Bronchial epithelial cell (primary cell): ENCODE measurements around the gene UBE2C. TPM values are rescaled to one million over a fixed set of nuclear protein-coding genes. Genes with fewer than 3 reads are reported as not detected.
"Not testable (repeated sequence)": the region's sequence is repeated elsewhere in the genome, so short reads cannot be mapped to it uniquely, and the experiment has no call there.

Experiments used
- DNase-seq: peaks from one replicate; pipeline ENCODE4 v3.0.0-alpha.2; 2010; ENCODE audit warnings: low read depth
- FAIRE-seq: peaks from 2 replicates; lab custom pipeline; 2011; peaks lifted over from hg19 to GRCh38; lab: Jason Lieb, UNC
- H3K27me3 ChIP-seq: 2 replicates; pipeline ENCODE4 v1.5.1; 2011; ENCODE audit warnings: low read length; ENCODE audit not compliant: control insufficient read depth, insufficient read depth
- H3K36me3 ChIP-seq: 2 replicates; pipeline ENCODE4 v1.5.1; 2011; ENCODE audit warnings: low read length; ENCODE audit not compliant: control insufficient read depth, insufficient read depth
- H3K4me3 ChIP-seq: 2 replicates; pipeline ENCODE4 v1.5.1; 2011; ENCODE audit warnings: mild to moderate bottlenecking, low read depth, low read length, control low read depth
- CTCF ChIP-seq: IDR thresholded peaks from 2 replicates; pipeline ENCODE4 v1.5.1; 2011; ENCODE audit warnings: mild to moderate bottlenecking, moderate library complexity, low read length, control low read depth, inconsistent platforms; ENCODE audit not compliant: insufficient read depth, severe bottlenecking
- total RNA-seq: library from RNA; depleted of rRNA; stranded (reverse); fragments of >200 nt; gene quantifications from 2 replicates; pipeline ENCODE4 v1.2.1, GENCODE V29; 2014

Gene UBE2C
- 0.26 and 1.8 TPM in 2 replicates for total RNA-seq

- peak; percentile 99 for DNase-seq
- TF ChIP-seq CTCF, result no peak
- Histone ChIP-seq H3K4me3 (peak within 1 kb of the TSS; percentile 56), H3K36me3 (peaks cover 8% of the 10 kb centered on the region), H3K27me3 (no peaks in the 10 kb centered on the region)
- FAIRE-seq, result peak; percentile 52
Measured at GRCh38 chr20:45812157-45813005, at the start of gene UBE2C. UBE2C (plus strand) TSS chr20:45812644; CDS start chr20:45812696, 52 bp downstream.

- not testable (repeated sequence) for H3K36me3 ChIP-seq, H3K4me3 ChIP-seq, DNase-seq, H3K27me3 ChIP-seq, FAIRE-seq
Measured at GRCh38 chr20:45764618-45765282, 47.7 kb upstream of the UBE2C start.

GRCh38 chr20:45765307-45765875, 47.1 kb upstream of the UBE2C start:
- FAIRE-seq (no peak), DNase-seq (no peak)
- Histone ChIP-seq H3K27me3 (no peaks in the 10 kb centered on the region), H3K4me3 (no peak overlapping the region), H3K36me3 (no peaks in the 10 kb centered on the region)
- no peak for TF ChIP-seq CTCF

- TF ChIP-seq CTCF, result no peak
- H3K27me3 ChIP-seq, result no peaks in the 10 kb centered on the region
- no peak overlapping the region for H3K4me3 ChIP-seq
- DNase-seq (no peak), FAIRE-seq (no peak)
- no peaks in the 10 kb centered on the region for H3K36me3 ChIP-seq
Measured at GRCh38 chr20:45765980-45766379, 46.5 kb upstream of the UBE2C start.

- DNase-seq, result no peak
- Histone ChIP-seq H3K27me3 (peaks cover 1% of the 10 kb centered on the region), H3K4me3 (no peak overlapping the region), H3K36me3 (no peaks in the 10 kb centered on the region)
- TF ChIP-seq CTCF, result no peak
- no peak for FAIRE-seq
Measured at GRCh38 chr20:45768479-45768878, 44.0 kb upstream of the UBE2C start.

- peaks cover 4% of the 10 kb centered on the region for H3K27me3 ChIP-seq
- peak; percentile 89 for TF ChIP-seq CTCF
- no peak overlapping the region for H3K4me3 ChIP-seq
- no peak for FAIRE-seq
- no peaks in the 10 kb centered on the region for H3K36me3 ChIP-seq
- DNase-seq, result peak; percentile 67
Measured at GRCh38 chr20:45771182-45771759, 41.2 kb upstream of the UBE2C start.
